Activated T-cell treated with anti-CD3 and anti-CD28 coated beads, Interleukin-2, amount 50 U/mL, for 4 hours (primary cell): ENCODE results near the gene F12. TPM values are rescaled to one million over a fixed set of nuclear protein-coding genes. Genes with fewer than 3 reads are reported as not detected.
"Not testable (repeated sequence)": the region's sequence is repeated elsewhere in the genome, so short reads cannot be mapped to it uniquely, and the experiment has no call there.

Experiments used
- ATAC-seq, 2 donors: fragments of 200-7000 bp; cut with Tn5 transposase; one replicate each; pipeline ENCODE4 v1.10.0; 2021
- DNase-seq: peaks from one replicate; pipeline ENCODE4 v3.0.0-alpha.2; 2020
- H3K27me3 Mint-ChIP-seq: one replicate; pipeline ENCODE4 v1.8.0; 2021; ENCODE audit warnings: low read depth, mixed read lengths
- H3K36me3 Mint-ChIP-seq: one replicate; pipeline ENCODE4 v1.8.0; 2022; ENCODE audit warnings: mixed read lengths; ENCODE audit not compliant: insufficient read depth
- H3K4me1 Mint-ChIP-seq: one replicate; pipeline ENCODE4 v1.8.0; 2021; ENCODE audit warnings: low read depth, mixed read lengths
- H3K4me3 Mint-ChIP-seq: one replicate; pipeline ENCODE4 v1.8.0; 2021; ENCODE audit warnings: mild to moderate bottlenecking, moderate library complexity, mixed read lengths
- H3K9me3 Mint-ChIP-seq: one replicate; pipeline ENCODE4 v1.8.0; 2021; ENCODE audit warnings: mixed read lengths
- total RNA-seq, 3 donors: library from RNA; stranded (reverse); gene quantifications; one replicate each; pipeline ENCODE4 v1.2.1, GENCODE V29; 2021

Gene F12
- total RNA-seq, 3 donors from 2014 or later = 1.7 to 5.7 (median 3.1) TPM

DNA sequence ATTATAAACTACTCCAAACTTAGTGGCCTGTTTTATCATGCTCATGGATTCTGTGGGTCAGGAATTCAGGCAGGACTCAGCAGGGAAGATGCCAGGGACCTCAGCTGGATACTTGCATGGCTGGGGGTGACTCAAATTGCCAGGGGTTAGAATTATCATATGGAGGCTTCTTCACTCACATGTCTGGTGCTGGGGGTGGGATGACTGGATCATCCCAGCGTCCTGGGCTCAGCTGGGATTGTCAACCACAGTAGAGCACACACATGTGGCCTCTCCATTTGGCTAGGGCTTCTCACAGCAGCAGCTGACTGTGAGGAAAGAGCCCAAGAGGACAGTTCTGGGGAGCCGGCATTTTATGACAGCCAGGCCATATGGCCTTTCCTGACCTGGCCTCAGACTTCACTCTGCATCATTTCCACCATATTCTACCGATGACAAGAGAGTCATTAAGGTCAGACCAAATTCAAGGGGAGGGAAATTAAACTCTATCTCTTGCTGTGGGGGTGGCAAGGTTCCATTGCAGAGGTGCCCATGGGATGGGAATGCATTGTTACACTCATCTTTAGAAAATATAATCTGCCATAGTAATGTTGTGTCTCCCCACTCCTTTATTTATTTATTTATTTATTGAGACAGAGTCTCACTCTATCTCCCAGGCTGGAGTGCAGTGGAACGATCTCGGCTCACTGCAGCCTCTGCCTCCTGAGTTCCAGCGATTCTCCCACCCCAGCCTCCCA, 11.9 kb upstream of the F12 start:
- Mint-ChIP-seq H3K27me3 (no peaks in the 10 kb centered on the region), H3K9me3 (no peaks in the 10 kb centered on the region), H3K4me1 (peaks cover 18% of the 10 kb centered on the region), H3K4me3 (no peak overlapping the region), H3K36me3 (no peaks in the 10 kb centered on the region)
- no peak for ATAC-seq
- DNase-seq = no peak

DNA sequence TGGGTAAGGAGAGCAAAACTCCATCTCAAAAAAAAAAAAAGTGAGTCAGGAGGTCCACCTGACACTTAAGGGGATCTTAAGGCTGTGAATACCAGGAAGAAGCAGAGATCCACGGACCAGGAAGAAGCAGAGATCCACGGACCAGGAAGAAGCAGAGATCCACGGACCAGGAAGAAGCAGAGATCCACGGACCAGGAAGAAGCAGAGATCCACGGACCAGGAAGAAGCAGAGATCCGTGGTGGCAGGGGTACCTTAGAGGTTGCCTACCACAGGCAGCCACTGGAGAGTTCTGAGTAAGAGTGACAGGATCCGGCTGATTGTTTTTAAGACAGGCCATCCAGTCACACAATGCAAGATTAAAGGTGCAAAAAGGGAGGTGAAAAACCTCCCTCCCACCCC, 11.1 kb upstream of the F12 start:
- H3K36me3 Mint-ChIP-seq, H3K27me3 Mint-ChIP-seq, H3K9me3 Mint-ChIP-seq, DNase-seq, ATAC-seq, H3K4me3 Mint-ChIP-seq: not testable (repeated sequence)
- H3K4me1 Mint-ChIP-seq = peaks cover 14% of the 10 kb centered on the region

DNA sequence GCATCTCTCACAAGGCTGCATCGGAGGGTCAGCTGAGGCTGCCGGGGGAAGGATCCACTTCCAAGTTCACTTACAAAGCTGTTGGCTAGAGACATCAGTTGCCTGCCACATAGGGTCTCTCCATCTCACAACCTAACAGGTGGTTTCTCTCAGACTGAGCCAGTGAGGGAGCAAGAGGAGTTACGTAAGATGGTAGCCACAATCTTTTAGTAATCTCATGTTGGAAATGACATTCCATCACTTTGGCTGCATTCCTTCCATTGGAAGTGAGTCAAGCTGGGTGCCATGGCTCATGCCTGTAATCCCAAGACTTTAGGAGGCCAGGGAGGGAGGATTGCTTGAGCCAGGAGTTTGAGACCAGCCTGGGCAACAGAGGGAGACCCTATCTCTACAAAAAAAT, 9.7 kb upstream of the F12 start:
- Mint-ChIP-seq H3K9me3 (no peaks in the 10 kb centered on the region), H3K4me3 (no peak overlapping the region), H3K27me3 (no peaks in the 10 kb centered on the region), H3K4me1 (peaks cover 13% of the 10 kb centered on the region), H3K36me3 (no peaks in the 10 kb centered on the region)
- no peak for ATAC-seq
- no peak for DNase-seq

DNA sequence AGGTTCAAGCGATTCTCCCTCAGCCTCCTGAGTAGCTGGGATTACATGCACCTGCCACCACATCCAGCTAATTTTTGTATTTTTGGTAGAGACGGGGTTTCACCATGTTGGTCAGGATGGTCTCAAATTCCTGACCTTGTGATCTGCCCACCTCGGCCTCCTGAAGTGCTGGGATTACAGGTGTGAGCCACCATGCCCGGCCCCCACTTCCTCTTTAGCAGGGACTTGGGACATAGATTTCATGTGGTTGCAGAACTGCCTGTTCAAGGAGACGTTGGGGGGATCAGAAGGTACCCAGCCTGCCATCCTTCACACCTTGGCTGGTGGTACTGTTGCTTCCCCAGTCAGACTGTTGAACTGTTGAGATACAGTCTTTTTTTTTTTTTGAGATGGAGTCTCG, 7.7 kb upstream of the F12 start:
- peaks cover 30% of the 10 kb centered on the region for H3K4me1 Mint-ChIP-seq
- H3K9me3 Mint-ChIP-seq, DNase-seq, H3K4me3 Mint-ChIP-seq, H3K27me3 Mint-ChIP-seq, H3K36me3 Mint-ChIP-seq, ATAC-seq: not testable (repeated sequence)

DNA sequence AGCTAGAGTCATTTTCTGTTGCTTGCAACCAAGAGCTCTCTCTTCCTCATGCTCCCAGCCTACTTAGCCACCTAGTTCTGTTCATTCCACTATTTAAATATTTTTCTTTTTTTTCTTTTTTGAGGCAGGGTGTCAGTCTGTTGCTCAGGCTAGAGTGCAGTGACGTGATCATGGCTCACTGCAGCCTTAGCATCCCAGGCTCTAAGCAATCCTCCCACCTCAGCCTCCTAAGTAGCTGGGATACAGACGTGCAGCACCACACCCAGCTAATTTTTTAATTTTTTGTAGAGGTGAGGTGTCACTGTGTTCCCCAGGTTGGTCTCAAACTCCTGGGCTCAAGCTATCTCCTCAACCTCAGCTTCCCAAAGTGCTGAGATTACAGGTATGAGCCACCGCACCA, 5.1 kb upstream of the F12 start:
- Mint-ChIP-seq H3K4me1 (peaks cover 42% of the 10 kb centered on the region), H3K36me3 (no peaks in the 10 kb centered on the region), H3K9me3 (no peaks in the 10 kb centered on the region), H3K4me3 (no peak overlapping the region), H3K27me3 (no peaks in the 10 kb centered on the region)
- DNase-seq (no peak), ATAC-seq (no peak)

DNA sequence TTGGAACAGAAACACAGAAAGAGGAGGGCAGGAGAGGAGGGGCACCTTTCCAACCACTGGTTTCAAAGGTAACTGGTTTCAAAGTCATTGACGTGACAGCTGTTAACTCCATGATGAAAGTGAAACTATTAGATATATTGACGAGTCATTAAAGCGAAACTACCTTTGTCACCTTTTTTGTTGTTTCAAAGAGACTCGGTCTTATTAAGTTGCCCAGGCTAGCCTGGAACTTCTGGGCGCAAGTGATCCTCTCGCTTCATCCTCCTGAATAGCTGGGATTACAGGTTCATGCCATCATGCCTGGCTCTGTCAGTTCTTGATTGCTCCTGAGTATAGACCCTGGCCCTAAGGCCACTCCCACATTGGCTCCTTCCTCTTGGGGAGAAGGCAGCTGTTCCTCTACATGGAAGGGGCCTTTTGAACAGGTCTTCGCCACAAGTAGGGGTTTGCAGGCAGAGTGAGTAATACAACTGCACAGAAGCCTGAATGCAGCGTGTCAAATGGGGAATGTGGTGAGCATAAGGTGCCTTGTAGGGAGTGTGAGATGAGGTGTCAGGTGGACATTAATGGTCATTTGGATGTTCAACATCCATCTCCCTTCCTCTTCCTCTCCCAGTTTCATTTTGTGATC, 3.4 kb upstream of the F12 start:
- H3K4me1 Mint-ChIP-seq = peaks cover 43% of the 10 kb centered on the region
- ATAC-seq (peak; percentile 73 to 78), DNase-seq (no peak)
- no peaks in the 10 kb centered on the region for H3K9me3 Mint-ChIP-seq
- no peaks in the 10 kb centered on the region for H3K27me3 Mint-ChIP-seq
- no peaks in the 10 kb centered on the region for H3K36me3 Mint-ChIP-seq
- H3K4me3 Mint-ChIP-seq = peak overlapping the region; percentile 46

DNA sequence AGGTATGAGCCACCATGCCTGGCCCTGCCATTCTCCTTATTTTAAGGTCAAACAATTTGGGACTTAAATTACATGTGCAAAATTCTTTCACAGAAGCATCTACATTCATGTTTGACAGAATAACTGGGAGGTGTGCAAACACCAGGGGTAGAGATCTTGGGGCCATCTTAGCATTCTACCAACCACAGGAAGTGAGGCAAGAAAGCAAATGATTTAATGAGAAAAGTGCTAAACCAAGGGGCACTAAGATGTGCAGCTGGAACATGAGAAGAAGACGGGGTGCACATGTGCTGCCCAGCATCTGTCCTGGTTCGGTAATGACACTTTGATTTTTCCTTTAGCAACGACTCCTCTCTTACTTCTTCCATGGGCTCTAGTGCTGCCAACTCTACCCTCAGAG, 1.2 kb upstream of the F12 start:
- DNase-seq (no peak), ATAC-seq (no peak)
- H3K4me1 Mint-ChIP-seq = peaks cover 41% of the 10 kb centered on the region
- no peaks in the 10 kb centered on the region for H3K9me3 Mint-ChIP-seq
- H3K27me3 Mint-ChIP-seq = no peaks in the 10 kb centered on the region
- peak overlapping the region; percentile 11 for H3K4me3 Mint-ChIP-seq
- H3K36me3 Mint-ChIP-seq = no peaks in the 10 kb centered on the region

DNA sequence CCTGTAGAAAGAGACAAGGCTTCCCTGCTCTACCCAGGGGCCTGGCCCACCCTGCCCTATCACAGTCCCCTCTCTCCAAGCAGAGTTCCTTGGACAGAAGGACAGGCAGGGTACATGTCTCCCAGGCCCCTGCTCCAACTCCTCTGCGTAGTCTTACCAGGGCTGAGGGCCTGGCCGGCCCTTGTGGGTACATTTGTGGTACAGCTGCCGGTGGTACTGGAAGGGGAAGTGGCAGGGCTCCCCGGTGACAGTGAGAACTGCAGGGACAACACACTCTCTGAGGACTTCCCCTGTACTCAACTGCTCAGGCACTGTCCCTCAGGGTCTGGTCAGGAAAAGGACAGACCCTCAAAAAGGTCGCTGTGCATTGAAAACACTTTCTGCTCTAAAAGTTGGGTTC, 3.6 kb downstream of the F12 start:
- no peaks in the 10 kb centered on the region for H3K9me3 Mint-ChIP-seq
- H3K4me3 Mint-ChIP-seq = no peak overlapping the region
- DNase-seq (no peak), ATAC-seq (no peak)
- no peaks in the 10 kb centered on the region for H3K27me3 Mint-ChIP-seq
- H3K4me1 Mint-ChIP-seq = peaks cover 33% of the 10 kb centered on the region
- no peaks in the 10 kb centered on the region for H3K36me3 Mint-ChIP-seq

DNA sequence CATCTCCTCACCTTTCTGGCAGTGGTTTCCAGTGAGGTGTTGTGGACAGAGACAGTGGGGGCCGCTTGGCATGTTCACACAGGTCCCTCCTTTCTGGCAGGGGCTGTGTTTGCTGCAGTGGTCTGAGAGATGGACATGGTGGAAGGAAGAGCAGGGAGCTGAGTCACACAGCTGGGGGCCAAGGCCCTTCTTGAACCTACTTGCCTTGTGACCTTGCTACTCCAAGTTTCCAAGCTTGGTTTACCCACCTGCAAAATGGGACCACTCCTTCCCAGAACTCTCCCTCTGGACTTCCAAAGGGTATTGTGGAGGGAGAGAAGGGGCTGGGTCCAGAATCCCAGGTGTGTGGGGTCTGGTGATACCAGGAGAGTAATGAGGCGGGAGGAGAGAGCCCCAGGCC, 4.1 kb downstream of the F12 start:
- H3K4me1 Mint-ChIP-seq = peaks cover 28% of the 10 kb centered on the region

DNA sequence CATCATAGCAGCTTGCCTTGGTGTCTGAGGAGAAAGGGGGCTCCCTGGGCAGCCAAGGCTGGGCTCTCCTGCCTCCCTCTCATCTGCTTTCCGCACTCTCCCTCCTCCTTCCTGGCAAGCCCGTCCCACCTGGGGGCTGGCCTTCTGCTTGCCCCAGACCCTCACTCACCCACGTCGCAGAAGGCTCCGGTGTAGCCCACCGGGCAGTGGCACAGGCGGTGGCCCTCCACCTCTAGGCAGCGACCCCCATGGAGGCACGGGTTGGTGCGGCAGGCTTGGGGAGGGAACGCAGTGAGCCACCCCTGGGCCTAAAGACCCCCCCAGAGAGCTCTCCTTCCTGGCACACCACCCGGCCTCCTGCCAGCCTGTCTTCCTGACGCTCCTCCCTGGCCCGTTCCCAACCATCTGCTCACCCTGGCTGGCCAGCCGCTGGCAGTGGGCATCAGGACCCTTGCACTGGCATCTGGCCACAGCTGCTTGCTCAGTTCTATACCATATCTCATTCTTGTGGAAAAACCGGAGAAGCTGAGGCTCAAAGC, 4.7 kb downstream of the F12 start:
- no peaks in the 10 kb centered on the region for H3K9me3 Mint-ChIP-seq
- no peaks in the 10 kb centered on the region for H3K27me3 Mint-ChIP-seq
- ATAC-seq = no peak
- no peaks in the 10 kb centered on the region for H3K36me3 Mint-ChIP-seq
- peaks cover 28% of the 10 kb centered on the region for H3K4me1 Mint-ChIP-seq
- H3K4me3 Mint-ChIP-seq = peak overlapping the region; percentile 75
- DNase-seq = no peak

More for the DNA sequence above, 4.1 kb downstream of the F12 start:
- no peak for DNase-seq
- ATAC-seq = no peak
- Mint-ChIP-seq H3K4me3 (peak overlapping the region; percentile 26), H3K9me3 (no peaks in the 10 kb centered on the region), H3K27me3 (no peaks in the 10 kb centered on the region), H3K36me3 (no peaks in the 10 kb centered on the region)

DNA sequence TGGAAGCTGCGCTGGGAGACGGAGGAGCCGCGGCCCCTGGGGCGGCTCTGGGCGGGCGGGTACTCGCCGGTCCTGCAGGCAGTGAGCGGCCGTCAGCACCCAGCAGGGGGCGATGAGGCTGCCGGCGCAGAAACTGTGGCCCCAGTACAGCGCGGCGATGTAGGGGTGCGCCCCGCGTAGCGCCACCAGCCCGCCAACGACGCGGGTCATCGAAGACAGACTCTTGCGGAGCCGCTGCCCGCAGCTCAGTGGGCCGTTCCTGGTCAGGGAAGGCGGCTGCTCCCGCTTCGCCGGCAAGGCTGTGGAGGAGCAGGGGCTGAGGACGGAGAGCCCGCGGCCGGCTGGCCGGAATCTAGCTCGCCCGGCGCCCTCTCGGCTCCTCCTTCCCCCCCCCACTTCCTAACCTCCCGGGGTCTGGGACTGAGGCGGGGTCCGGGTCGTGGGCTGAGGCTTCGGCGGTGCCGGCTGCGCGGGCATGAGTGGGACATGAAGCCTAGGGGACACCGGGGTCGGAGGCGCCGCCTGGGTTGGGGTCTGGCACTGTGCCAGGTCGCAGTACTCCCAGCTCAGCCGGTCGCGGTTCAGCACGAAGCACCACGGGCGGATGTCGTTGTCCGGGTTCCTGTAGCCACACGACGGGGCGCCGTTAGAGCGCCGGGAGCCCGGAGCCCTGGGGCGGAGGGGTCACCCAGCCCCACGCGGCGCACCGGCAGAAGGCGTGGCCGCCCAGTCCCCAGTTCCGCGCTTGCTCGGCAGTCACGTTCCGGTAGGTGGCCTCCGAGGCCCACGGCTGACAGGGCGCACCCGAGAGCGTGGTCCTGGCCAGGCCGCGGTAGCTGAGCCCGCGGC, 5.3 kb downstream of the F12 start:
- ATAC-seq = peak; percentile 88 to 89
- Mint-ChIP-seq H3K9me3 (no peaks in the 10 kb centered on the region), H3K4me1 (peaks cover 26% of the 10 kb centered on the region), H3K4me3 (peak overlapping the region; percentile 75), H3K27me3 (no peaks in the 10 kb centered on the region), H3K36me3 (no peaks in the 10 kb centered on the region)
- peak; percentile 84 for DNase-seq

DNA sequence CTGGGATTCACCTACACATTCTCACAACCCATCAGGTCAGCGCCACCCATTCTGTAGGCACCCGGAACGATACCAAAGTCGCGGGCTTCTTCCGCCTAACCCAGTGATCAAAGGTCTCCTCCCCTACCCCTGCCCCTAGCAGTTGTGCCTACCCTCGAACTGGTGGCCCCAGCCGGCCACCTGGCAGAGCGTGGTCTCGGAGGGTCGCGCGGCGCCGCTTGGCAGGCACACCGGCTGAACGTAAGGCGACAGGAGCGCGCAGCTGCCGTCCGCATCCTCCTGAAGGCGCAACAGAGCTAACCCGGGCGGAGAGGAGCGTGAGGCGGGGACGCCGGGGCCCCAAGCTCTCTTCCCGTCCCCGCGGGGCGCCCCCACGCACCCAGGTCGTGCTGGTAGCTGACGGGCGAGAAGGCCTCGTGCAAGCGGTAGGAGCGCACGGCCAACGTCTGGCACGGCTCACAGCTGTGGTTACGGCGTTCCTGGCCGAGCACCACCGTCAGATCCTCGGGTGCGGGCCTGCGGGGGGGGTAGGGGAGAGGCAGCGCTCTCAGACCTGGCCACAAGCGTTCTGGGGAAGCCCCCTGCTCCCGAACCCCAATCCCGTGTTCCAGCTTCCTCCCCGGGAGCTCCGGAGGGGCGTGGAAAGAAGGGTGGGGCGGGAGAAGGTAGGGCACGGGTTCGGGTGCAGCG, 6.1 kb downstream of the F12 start:
- no peaks in the 10 kb centered on the region for H3K27me3 Mint-ChIP-seq

DNA sequence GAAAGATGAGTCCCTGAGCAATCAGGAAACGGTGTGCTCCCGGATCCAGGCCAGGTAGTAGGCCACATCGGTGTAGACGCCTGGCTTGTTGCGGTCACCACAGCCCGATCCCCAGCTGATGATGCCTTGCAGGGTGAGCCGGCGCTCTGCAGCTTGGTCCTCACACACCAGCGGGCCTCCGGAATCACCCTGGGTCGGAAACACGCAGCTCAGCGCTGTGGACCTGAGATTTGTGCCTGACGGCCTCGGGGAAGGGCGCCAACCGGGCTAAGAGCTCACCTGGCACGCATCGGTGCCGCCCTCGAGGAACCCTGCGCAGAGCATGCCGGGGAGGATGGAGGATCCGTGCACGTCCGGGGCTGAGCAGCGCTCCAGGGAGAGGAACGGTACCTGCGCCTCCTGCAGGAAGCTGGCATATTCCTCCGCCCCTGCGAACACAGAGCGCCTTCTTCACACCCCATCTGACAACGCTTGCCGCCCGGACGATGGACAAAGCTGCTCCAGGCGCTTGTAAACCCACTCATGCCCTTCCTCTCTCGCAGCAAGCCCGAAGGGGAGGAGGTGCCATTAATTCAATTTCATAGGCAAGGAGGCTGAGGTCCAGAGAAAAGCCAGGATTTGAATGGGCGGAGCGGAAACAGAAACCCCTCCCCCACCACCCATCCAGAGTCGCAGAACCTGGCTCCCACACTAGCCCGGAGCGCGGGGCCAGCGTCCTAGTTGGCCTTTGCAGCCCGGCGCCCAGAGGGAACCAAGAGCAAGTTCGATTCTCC, 6.9 kb downstream of the F12 start:
- H3K4me1 Mint-ChIP-seq = peaks cover 26% of the 10 kb centered on the region
- no peaks in the 10 kb centered on the region for H3K36me3 Mint-ChIP-seq
- ATAC-seq = peak; percentile 40 to 41
- H3K27me3 Mint-ChIP-seq = no peaks in the 10 kb centered on the region
- H3K9me3 Mint-ChIP-seq = no peaks in the 10 kb centered on the region
- peak; percentile 64 for DNase-seq
- peak overlapping the region; percentile 75 for H3K4me3 Mint-ChIP-seq

More for the DNA sequence above, 6.1 kb downstream of the F12 start:
- Mint-ChIP-seq H3K4me1 (peaks cover 26% of the 10 kb centered on the region), H3K9me3 (no peaks in the 10 kb centered on the region), H3K36me3 (no peaks in the 10 kb centered on the region), H3K4me3 (peak overlapping the region; percentile 75)
- ATAC-seq (peak; percentile 32 to 36), DNase-seq (peak; percentile 31)
